Stimulated activated CD8-positive, alpha-beta memory T cell treated with anti-CD3 and anti-CD28 coated beads, Interleukin-12 subunit alpha, Interleukin-12 subunit beta, amount 100 ng/mL, for 4 hours (primary cell): ENCODE results near the gene KLK3.
"Not testable (repeated sequence)": the region's sequence is repeated elsewhere in the genome, so short reads cannot be mapped to it uniquely, and the experiment has no call there.

ENCODE experiments used
- DNase-seq: peaks from one replicate; pipeline ENCODE4 v3.0.0-alpha.2; 2020; ENCODE audit warnings: low read depth

KLK3 gene

GRCh38 chr19:50861496-50862286 lies 7.0 kb downstream of the KLK3 start:
- no peak for DNase-seq

GRCh38 chr19:50869479-50869878 lies 14.8 kb downstream of the KLK3 start:
- no peak for DNase-seq

- no peak for DNase-seq
These were observed 15.8 kb downstream of the KLK3 start for GRCh38 chr19:50870417-50871089.

DNA sequence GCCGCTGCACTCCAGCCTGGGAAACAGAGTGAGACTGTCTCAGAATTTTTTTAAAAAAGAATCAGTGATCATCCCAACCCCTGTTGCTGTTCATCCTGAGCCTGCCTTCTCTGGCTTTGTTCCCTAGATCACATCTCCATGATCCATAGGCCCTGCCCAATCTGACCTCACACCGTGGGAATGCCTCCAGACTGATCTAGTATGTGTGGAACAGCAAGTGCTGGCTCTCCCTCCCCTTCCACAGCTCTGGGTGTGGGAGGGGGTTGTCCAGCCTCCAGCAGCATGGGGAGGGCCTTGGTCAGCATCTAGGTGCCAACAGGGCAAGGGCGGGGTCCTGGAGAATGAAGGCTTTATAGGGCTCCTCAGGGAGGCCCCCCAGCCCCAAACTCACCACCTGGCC lies 18.3 kb downstream of the KLK3 start, which contains the start of gene KLK2:
Gene KLK2 (plus strand): TSS at position 384 of the 400 bp plus-strand sequence. CDS start 35 bp downstream, outside the sequence.
- no peak for DNase-seq

DNA sequence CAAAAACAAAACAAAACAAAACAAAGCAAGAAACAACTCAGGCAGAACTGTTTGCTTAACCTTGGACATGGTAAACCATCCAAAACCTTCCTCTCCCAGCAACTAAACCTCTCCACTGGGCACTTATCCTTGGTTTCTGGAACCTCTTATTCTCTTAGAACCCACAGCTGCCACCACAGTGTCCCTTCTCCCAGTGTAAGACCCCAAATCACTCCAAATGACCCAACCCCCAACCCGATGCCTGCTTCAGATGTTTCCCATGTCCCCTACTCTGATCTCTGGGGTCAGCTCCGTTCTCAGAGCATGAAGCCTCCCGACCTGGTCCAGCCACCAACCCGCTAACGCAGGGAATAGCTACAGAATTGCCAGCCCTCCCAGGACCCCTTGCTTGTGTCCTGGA lies 19.5 kb downstream of the KLK3 start:
- DNase-seq: no peak

DNA sequence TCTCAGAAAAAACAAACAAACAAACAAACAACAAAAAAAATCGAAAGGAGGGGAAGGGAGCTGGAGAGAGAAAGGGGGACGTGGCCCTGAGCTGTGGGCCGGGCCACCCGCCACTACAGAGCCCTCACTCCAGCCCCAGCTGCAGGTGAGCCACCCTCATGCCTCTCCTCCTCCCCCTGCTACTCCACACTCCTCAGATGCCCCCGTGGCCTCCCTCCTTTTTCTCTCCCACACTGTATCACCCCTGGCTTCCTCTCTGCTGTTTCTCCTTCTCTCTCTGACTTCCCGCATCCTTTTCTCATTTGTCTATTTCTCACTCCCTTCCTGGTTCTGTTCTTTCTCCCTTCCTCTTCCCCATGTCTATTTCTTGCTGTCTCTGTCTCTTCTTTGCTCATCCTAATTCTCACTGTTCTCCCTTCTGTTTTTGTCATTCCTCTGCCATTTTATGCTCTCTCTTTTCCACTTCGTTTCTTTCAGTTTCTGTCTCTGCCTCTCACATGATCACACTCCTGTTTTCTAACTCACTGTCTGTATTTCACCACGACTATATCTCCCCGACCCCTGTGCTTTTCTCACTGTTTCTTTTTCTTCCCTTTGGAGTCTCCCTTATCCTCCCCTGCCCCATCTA lies 21.2 kb downstream of the KLK3 start:
- no peak for DNase-seq

DNA sequence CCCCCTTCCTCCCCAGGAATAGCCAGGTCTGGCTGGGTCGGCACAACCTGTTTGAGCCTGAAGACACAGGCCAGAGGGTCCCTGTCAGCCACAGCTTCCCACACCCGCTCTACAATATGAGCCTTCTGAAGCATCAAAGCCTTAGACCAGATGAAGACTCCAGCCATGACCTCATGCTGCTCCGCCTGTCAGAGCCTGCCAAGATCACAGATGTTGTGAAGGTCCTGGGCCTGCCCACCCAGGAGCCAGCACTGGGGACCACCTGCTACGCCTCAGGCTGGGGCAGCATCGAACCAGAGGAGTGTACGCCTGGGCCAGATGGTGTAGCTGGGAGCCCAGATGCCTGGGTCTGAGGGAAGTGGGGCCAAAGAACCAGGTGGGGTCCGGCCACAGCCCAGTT lies 21.7 kb downstream of the KLK3 start:
- DNase-seq: no peak

DNA sequence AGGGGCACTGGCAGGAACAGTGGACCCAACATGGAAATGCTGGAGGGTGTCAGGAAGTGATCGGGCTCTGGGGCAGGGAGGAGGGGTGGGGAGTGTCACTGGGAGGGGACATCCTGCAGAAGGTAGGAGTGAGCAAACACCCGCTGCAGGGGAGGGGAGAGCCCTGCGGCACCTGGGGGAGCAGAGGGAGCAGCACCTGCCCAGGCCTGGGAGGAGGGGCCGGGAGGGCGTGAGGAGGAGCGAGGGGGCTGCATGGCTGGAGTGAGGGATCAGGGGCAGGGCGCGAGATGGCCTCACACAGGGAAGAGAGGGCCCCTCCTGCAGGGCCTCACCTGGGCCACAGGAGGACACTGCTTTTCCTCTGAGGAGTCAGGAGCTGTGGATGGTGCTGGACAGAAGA lies 22.6 kb downstream of the KLK3 start:
- DNase-seq: no peak

DNA sequence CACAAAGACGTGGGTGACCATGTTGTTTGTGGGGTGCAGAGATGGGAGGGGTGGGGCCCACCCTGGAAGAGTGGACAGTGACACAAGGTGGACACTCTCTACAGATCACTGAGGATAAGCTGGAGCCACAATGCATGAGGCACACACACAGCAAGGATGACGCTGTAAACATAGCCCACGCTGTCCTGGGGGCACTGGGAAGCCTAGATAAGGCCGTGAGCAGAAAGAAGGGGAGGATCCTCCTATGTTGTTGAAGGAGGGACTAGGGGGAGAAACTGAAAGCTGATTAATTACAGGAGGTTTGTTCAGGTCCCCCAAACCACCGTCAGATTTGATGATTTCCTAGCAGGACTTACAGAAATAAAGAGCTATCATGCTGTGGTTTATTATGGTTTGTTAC lies 24.1 kb downstream of the KLK3 start:
- no peak for DNase-seq

DNA sequence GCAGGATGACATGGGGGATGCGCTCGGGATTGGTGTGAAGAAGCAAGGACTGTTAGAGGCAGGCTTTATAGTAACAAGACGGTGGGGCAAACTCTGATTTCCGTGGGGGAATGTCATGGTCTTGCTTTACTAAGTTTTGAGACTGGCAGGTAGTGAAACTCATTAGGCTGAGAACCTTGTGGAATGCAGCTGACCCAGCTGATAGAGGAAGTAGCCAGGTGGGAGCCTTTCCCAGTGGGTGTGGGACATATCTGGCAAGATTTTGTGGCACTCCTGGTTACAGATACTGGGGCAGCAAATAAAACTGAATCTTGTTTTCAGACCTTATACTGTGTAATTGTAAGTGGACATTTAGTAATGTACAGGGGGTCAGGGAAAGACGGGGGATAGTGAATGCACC lies 25.5 kb downstream of the KLK3 start:
- DNase-seq: no peak

GRCh38 chr19:50882188-50882587 lies 27.5 kb downstream of the KLK3 start:
- no peak for DNase-seq

GRCh38 chr19:50889638-50890037 lies 34.9 kb downstream of the KLK3 start:
- DNase-seq: no peak

DNA sequence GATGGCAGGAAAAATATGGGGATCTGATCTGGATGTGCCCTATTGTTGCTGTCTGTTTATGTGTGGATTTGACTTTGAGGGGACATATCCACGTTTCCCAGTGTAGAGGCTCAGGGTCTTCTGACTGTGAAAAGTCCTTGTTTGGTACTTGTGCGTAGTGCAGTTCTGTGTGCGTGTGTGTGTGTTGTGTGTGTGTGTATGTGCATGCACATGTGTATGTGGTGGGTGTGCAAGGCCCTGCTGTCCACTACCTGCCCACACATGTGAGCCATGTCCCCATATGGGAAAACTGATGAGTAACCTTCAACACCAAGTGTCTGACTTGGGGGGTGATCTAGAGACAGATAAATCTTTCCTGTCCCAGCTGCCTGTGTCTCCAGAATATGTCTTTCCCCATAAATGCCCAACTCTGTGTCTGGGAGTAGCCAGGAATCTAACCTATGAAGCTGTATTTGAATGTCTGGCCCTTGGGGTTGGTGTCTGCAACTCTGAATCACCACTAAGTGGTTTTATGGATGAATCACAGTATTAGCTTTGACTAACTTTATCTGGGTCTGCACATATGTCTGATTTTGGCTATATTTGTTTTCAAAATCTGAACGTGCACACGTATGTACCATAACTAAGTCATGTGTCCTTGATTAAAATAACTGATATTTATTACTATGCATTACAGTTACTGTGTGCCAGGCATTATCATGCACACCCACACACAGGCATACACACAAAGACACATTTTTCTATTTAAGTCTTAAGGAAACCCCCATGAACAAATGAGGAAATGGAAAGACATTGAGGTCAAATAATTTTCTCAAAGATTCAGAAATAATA lies 35.9 kb downstream of the KLK3 start:
- DNase-seq: no peak

GRCh38 chr19:50891253-50891625 lies 36.5 kb downstream of the KLK3 start:
- no peak for DNase-seq

GRCh38 chr19:50893047-50893736 lies 38.5 kb downstream of the KLK3 start:
- DNase-seq: no peak

- no peak for DNase-seq
These were observed 40.0 kb downstream of the KLK3 start for GRCh38 chr19:50894478-50895356.

GRCh38 chr19:50896089-50896590 lies 41.4 kb downstream of the KLK3 start:
- not testable (repeated sequence) for DNase-seq

- DNase-seq: no peak
These were observed 42.0 kb downstream of the KLK3 start for GRCh38 chr19:50896591-50897190.

DNA sequence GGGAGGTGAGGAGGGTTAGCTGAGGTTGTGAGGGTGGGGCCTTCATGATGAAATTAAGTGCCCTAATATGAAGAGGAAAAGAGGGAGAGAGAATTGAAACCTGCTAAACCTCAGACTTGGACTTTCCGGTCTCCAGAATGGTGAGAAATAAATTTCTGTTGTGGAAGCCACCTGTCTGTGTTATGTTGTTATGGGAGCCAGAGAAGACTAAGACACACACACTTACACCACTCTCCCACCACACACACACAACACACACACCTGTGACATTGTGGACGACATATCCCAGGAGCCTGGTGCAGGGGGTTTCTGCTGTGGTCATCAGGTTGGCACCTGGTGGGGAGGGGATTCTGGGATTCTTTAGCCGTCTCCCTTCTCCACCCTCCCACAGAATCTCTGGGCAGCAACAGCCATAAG lies 42.5 kb downstream of the KLK3 start:
- no peak for DNase-seq

- DNase-seq: no peak
These were observed 42.9 kb downstream of the KLK3 start for GRCh38 chr19:50897612-50898011.
